T-helper 1 cell treated with Interleukin-12 subunit alpha and Interleukin-12 subunit beta and Interleukin-4 antibody, amounts not matched to agents 30 μg/mL and 1 μg/mL, for 36 hours (primary cell): ENCODE data around the gene HSD17B12.

Source experiments
- H3K27ac Mint-ChIP-seq: one replicate; pipeline ENCODE4 v1.8.0; 2021; ENCODE audit warnings: mild to moderate bottlenecking, mixed read lengths
- H3K27me3 Mint-ChIP-seq: one replicate; pipeline ENCODE4 v1.8.0; 2021; ENCODE audit warnings: low read depth, mixed read lengths
- H3K36me3 Mint-ChIP-seq: one replicate; pipeline ENCODE4 v1.8.0; 2021; ENCODE audit warnings: low read depth, mixed read lengths
- H3K4me1 Mint-ChIP-seq: one replicate; pipeline ENCODE4 v1.8.0; 2021; ENCODE audit warnings: low read depth, mixed read lengths
- H3K4me3 Mint-ChIP-seq: one replicate; pipeline ENCODE4 v1.8.0; 2021; ENCODE audit warnings: mild to moderate bottlenecking, moderate library complexity, mixed read lengths
- H3K9me3 Mint-ChIP-seq: one replicate; pipeline ENCODE4 v1.8.0; 2021; ENCODE audit warnings: mixed read lengths

HSD17B12 gene

GRCh38 chr11:43866969-43867368 is 186.4 kb downstream of the HSD17B12 start:
- Mint-ChIP-seq H3K27ac (no peak overlapping the region), H3K4me3 (no peak overlapping the region), H3K27me3 (peaks cover 71% of the 10 kb centered on the region), H3K9me3 (peaks cover 11% of the 10 kb centered on the region), H3K36me3 (peaks cover 10% of the 10 kb centered on the region), H3K4me1 (peaks cover 21% of the 10 kb centered on the region)

GRCh38 chr11:43868852-43869567 is 188.5 kb downstream of the HSD17B12 start:
- peak overlapping the region; percentile 37 for H3K4me3 Mint-ChIP-seq
- peak overlapping the region; percentile 79 for H3K27ac Mint-ChIP-seq
- peaks cover 7% of the 10 kb centered on the region for H3K9me3 Mint-ChIP-seq
- peaks cover 21% of the 10 kb centered on the region for H3K4me1 Mint-ChIP-seq
- H3K27me3 Mint-ChIP-seq: peaks cover 78% of the 10 kb centered on the region
- H3K36me3 Mint-ChIP-seq: peaks cover 10% of the 10 kb centered on the region

- peaks cover 7% of the 10 kb centered on the region for H3K9me3 Mint-ChIP-seq
- no peak overlapping the region for H3K4me3 Mint-ChIP-seq
- peaks cover 21% of the 10 kb centered on the region for H3K4me1 Mint-ChIP-seq
- H3K27ac Mint-ChIP-seq: no peak overlapping the region
- peaks cover 73% of the 10 kb centered on the region for H3K27me3 Mint-ChIP-seq
- peaks cover 10% of the 10 kb centered on the region for H3K36me3 Mint-ChIP-seq
These were observed 190.5 kb downstream of the HSD17B12 start for GRCh38 chr11:43871051-43871450.

- peaks cover 64% of the 10 kb centered on the region for H3K27me3 Mint-ChIP-seq
- no peak overlapping the region for H3K4me3 Mint-ChIP-seq
- H3K36me3 Mint-ChIP-seq: no peaks in the 10 kb centered on the region
- H3K9me3 Mint-ChIP-seq: no peaks in the 10 kb centered on the region
- H3K4me1 Mint-ChIP-seq: peaks cover 16% of the 10 kb centered on the region
- H3K27ac Mint-ChIP-seq: no peak overlapping the region
These were observed 192.5 kb downstream of the HSD17B12 start for GRCh38 chr11:43872995-43873394.

GRCh38 chr11:43874078-43874477 is 193.5 kb downstream of the HSD17B12 start:
- Mint-ChIP-seq H3K27ac (no peak overlapping the region), H3K9me3 (no peaks in the 10 kb centered on the region), H3K4me3 (no peak overlapping the region), H3K36me3 (no peaks in the 10 kb centered on the region), H3K4me1 (peaks cover 8% of the 10 kb centered on the region), H3K27me3 (peaks cover 72% of the 10 kb centered on the region)

- Mint-ChIP-seq H3K4me1 (peaks cover 2% of the 10 kb centered on the region), H3K36me3 (no peaks in the 10 kb centered on the region), H3K4me3 (no peak overlapping the region), H3K27ac (no peak overlapping the region), H3K9me3 (no peaks in the 10 kb centered on the region), H3K27me3 (peaks cover 70% of the 10 kb centered on the region)
These were observed 194.2 kb downstream of the HSD17B12 start for GRCh38 chr11:43874738-43875137.

- peaks cover 14% of the 10 kb centered on the region for H3K4me1 Mint-ChIP-seq
- H3K27me3 Mint-ChIP-seq: peaks cover 30% of the 10 kb centered on the region
- H3K36me3 Mint-ChIP-seq: peaks cover 27% of the 10 kb centered on the region
- peak overlapping the region; percentile 80 for H3K27ac Mint-ChIP-seq
- peak overlapping the region; percentile 95 for H3K4me3 Mint-ChIP-seq
- peaks cover 15% of the 10 kb centered on the region for H3K9me3 Mint-ChIP-seq
These were observed 199.5 kb downstream of the HSD17B12 start for GRCh38 chr11:43879789-43880639.

GRCh38 chr11:43880640-43881159 is 200.2 kb downstream of the HSD17B12 start, which contains the start of gene ALKBH3:
ALKBH3 (plus strand) TSS chr11:43880831; CDS start chr11:43882653, 1,822 bp downstream.
- H3K36me3 Mint-ChIP-seq: peaks cover 31% of the 10 kb centered on the region
- H3K27ac Mint-ChIP-seq: peak within 1 kb of the TSS; percentile 80
- peaks cover 14% of the 10 kb centered on the region for H3K4me1 Mint-ChIP-seq
- peak within 1 kb of the TSS; percentile 95 for H3K4me3 Mint-ChIP-seq
- H3K9me3 Mint-ChIP-seq: peaks cover 15% of the 10 kb centered on the region
- peaks cover 24% of the 10 kb centered on the region for H3K27me3 Mint-ChIP-seq

- Mint-ChIP-seq H3K4me3 (no peak overlapping the region), H3K9me3 (no peaks in the 10 kb centered on the region), H3K27me3 (no peaks in the 10 kb centered on the region), H3K27ac (no peak overlapping the region), H3K4me1 (peaks cover 2% of the 10 kb centered on the region), H3K36me3 (peaks cover 32% of the 10 kb centered on the region)
These were observed 212.3 kb downstream of the HSD17B12 start for GRCh38 chr11:43892851-43893250.

GRCh38 chr11:43894546-43894945 is 214.0 kb downstream of the HSD17B12 start:
- Mint-ChIP-seq H3K9me3 (no peaks in the 10 kb centered on the region), H3K4me3 (no peak overlapping the region), H3K27me3 (no peaks in the 10 kb centered on the region), H3K36me3 (peaks cover 34% of the 10 kb centered on the region), H3K4me1 (peaks cover 2% of the 10 kb centered on the region), H3K27ac (no peak overlapping the region)

GRCh38 chr11:43895601-43896000 is 215.1 kb downstream of the HSD17B12 start:
- H3K27ac Mint-ChIP-seq: no peak overlapping the region
- no peak overlapping the region for H3K4me3 Mint-ChIP-seq
- peaks cover 31% of the 10 kb centered on the region for H3K36me3 Mint-ChIP-seq
- H3K9me3 Mint-ChIP-seq: no peaks in the 10 kb centered on the region
- H3K27me3 Mint-ChIP-seq: no peaks in the 10 kb centered on the region
- H3K4me1 Mint-ChIP-seq: no peaks in the 10 kb centered on the region

- no peak overlapping the region for H3K4me3 Mint-ChIP-seq
- H3K4me1 Mint-ChIP-seq: no peaks in the 10 kb centered on the region
- no peaks in the 10 kb centered on the region for H3K27me3 Mint-ChIP-seq
- H3K9me3 Mint-ChIP-seq: no peaks in the 10 kb centered on the region
- no peak overlapping the region for H3K27ac Mint-ChIP-seq
- peaks cover 37% of the 10 kb centered on the region for H3K36me3 Mint-ChIP-seq
These were observed 218.0 kb downstream of the HSD17B12 start for GRCh38 chr11:43898574-43898973.

- H3K9me3 Mint-ChIP-seq: no peaks in the 10 kb centered on the region
- H3K36me3 Mint-ChIP-seq: peaks cover 38% of the 10 kb centered on the region
- no peak overlapping the region for H3K4me3 Mint-ChIP-seq
- H3K4me1 Mint-ChIP-seq: no peaks in the 10 kb centered on the region
- no peaks in the 10 kb centered on the region for H3K27me3 Mint-ChIP-seq
- no peak overlapping the region for H3K27ac Mint-ChIP-seq
These were observed 218.6 kb downstream of the HSD17B12 start for GRCh38 chr11:43899094-43899493.

GRCh38 chr11:43901551-43901950 is 221.0 kb downstream of the HSD17B12 start:
- Mint-ChIP-seq H3K27me3 (no peaks in the 10 kb centered on the region), H3K9me3 (no peaks in the 10 kb centered on the region), H3K4me1 (no peaks in the 10 kb centered on the region), H3K36me3 (peaks cover 30% of the 10 kb centered on the region), H3K4me3 (no peak overlapping the region), H3K27ac (no peak overlapping the region)

GRCh38 chr11:43903078-43903477 is 222.5 kb downstream of the HSD17B12 start:
- H3K4me3 Mint-ChIP-seq: no peak overlapping the region
- H3K36me3 Mint-ChIP-seq: peaks cover 30% of the 10 kb centered on the region
- H3K27ac Mint-ChIP-seq: no peak overlapping the region
- H3K27me3 Mint-ChIP-seq: no peaks in the 10 kb centered on the region
- H3K4me1 Mint-ChIP-seq: peaks cover 5% of the 10 kb centered on the region
- no peaks in the 10 kb centered on the region for H3K9me3 Mint-ChIP-seq
